A549 (cell line): ENCODE measurements around the gene GULP1. TPM values are rescaled to one million over a fixed set of nuclear protein-coding genes. Genes with fewer than 3 reads are reported as not detected.

ENCODE experiments used
- ATAC-seq, 2 experiments: fragments of 200-7000 bp in 1 of 2; fragments of >200 bp in 1 of 2; cut with Nextera tagmentation in 1 of 2; cut with Tn5 transposase in 1 of 2; 3 replicates each; pipeline versions ENCODE4 v1.8.0 to v1.9.1; 2018 to 2020; ENCODE audit warnings: mild to moderate bottlenecking in 1 of 2, moderate library complexity in 1 of 2
- CTCF ChIA-PET: fragments of 300-600 bp; sonication (Branson Sonifier 250); formaldehyde crosslinking; extraction: SDS; loops from one replicate; lab custom pipeline; 2021; ENCODE audit warnings: antibody characterized with exemption, inconsistent platforms; lab: Yijun Ruan, JAX
- POLR2A ChIA-PET: fragments of 350-600 bp; formaldehyde crosslinking; extraction: SDS; loops from one replicate; lab custom pipeline; 2021; ENCODE audit warnings: antibody characterized with exemption, inconsistent platforms; lab: Yijun Ruan, JAX
- DNase-seq, 2 experiments: peaks; one replicate each; pipeline versions ENCODE4 v3.0.0 to v3.0.0-alpha.2; 2011 to 2016; ENCODE audit warnings: low read depth in 1 of 2, low spot score in 1 of 2
- FAIRE-seq: peaks from 2 replicates; lab custom pipeline; 2011; peaks lifted over from hg19 to GRCh38; lab: Jason Lieb, UNC
- H3K27ac ChIP-seq, 2 experiments: fragments of >200 bp; sonication (Bioruptor Twin); formaldehyde crosslinking; 3 replicates each; pipeline ENCODE4 v1.5.1; 2016 to 2017
- H3K4me1 ChIP-seq: fragments of >200 bp; sonication (Bioruptor Twin); formaldehyde crosslinking; 3 replicates; pipeline ENCODE4 v1.6.1; 2016
- H3K4me2 ChIP-seq: fragments of >200 bp; sonication (Bioruptor Twin); formaldehyde crosslinking; 3 replicates; pipeline ENCODE4 v1.6.1; 2016
- H3K4me3 ChIP-seq: fragments of >200 bp; sonication (Bioruptor Twin); formaldehyde crosslinking; 3 replicates; pipeline ENCODE4 v1.5.1; 2016
- H3K9me3 ChIP-seq: fragments of >200 bp; sonication (Bioruptor Twin); formaldehyde crosslinking; 3 replicates; pipeline ENCODE4 v1.6.1; 2016
- BCL3 ChIP-seq: fragments of >200 bp; sonication (Bioruptor Twin); formaldehyde crosslinking; IDR thresholded peaks from 3 replicates; pipeline ENCODE4 v1.6.1; 2016
- BHLHE40 ChIP-seq: IDR thresholded peaks from 2 replicates; pipeline ENCODE4 v1.6.1; 2012; ENCODE audit warnings: low read depth, low read length, inconsistent platforms
- CBX8 ChIP-seq: fragments of 200-600 bp; sonication (generic); IDR thresholded peaks from 2 replicates; pipeline ENCODE4 v1.6.1; 2016
- CEBPB ChIP-seq, 2 experiments: fragments of >200 bp in 1 of 2; sonication (Bioruptor Twin) in 1 of 2; formaldehyde crosslinking in 1 of 2; IDR thresholded peaks; 2 replicates each; pipeline ENCODE4 v1.6.1; 2012 to 2016
- CHD2 ChIP-seq: fragments of 150-350 bp; IDR thresholded peaks from 2 replicates; pipeline ENCODE4 v1.6.1; 2014; ENCODE audit warnings: low read length; ENCODE audit not compliant: partially characterized antibody
- CHD4 ChIP-seq: fragments of 200-600 bp; sonication (generic); IDR thresholded peaks from 2 replicates; pipeline ENCODE4 v1.6.1; 2016; ENCODE audit warnings: antibody characterized with exemption, mild to moderate bottlenecking, borderline replicate concordance
- CTCF ChIP-seq: fragments of >200 bp; sonication (Bioruptor Twin); formaldehyde crosslinking; IDR thresholded peaks from 3 replicates; pipeline ENCODE4 v1.5.1; 2016
- E2F6 ChIP-seq: IDR thresholded peaks from 2 replicates; pipeline ENCODE4 v1.6.1; 2012; ENCODE audit warnings: low read depth, borderline replicate concordance
- EHMT2 ChIP-seq: fragments of 200-600 bp; sonication (generic); IDR thresholded peaks from 2 replicates; pipeline ENCODE4 v1.6.1; 2016; ENCODE audit warnings: antibody characterized with exemption, low read depth, mild to moderate bottlenecking, moderate library complexity
- HEYL ChIP-seq: fragments of 250-450 bp; sonication (Bioruptor Pico); IDR thresholded peaks from 2 replicates; pipeline ENCODE4 v1.8.0; 2021; ENCODE audit warnings: mild to moderate bottlenecking, moderate library complexity
- KDM1A ChIP-seq: fragments of 200-600 bp; sonication (generic); IDR thresholded peaks from 2 replicates; pipeline ENCODE4 v1.6.1; 2016; ENCODE audit warnings: low read depth, mild to moderate bottlenecking
- MAFK ChIP-seq: fragments of 450-650 bp; IDR thresholded peaks from 2 replicates; pipeline ENCODE4 v1.6.1; 2014; ENCODE audit not compliant: partially characterized antibody
- MAZ ChIP-seq: fragments of 150-350 bp; IDR thresholded peaks from 2 replicates; pipeline ENCODE4 v1.6.1; 2014; ENCODE audit warnings: antibody characterized with exemption, low read depth, low read length, borderline replicate concordance
- NR3C1 ChIP-seq: fragments of >200 bp; sonication (Bioruptor Twin); formaldehyde crosslinking; IDR thresholded peaks from 3 replicates; pipeline ENCODE4 v1.6.1; 2017
- POLR2AphosphoS2 ChIP-seq: conservative IDR thresholded peaks from 2 replicates; pipeline ENCODE4 v1.6.1; 2012; ENCODE audit warnings: low read length, improper control_type of control experiment, inconsistent platforms
- RARB ChIP-seq: fragments of 250-450 bp; sonication (Bioruptor Pico); IDR thresholded peaks from 2 replicates; pipeline ENCODE4 v1.8.0; 2021; ENCODE audit warnings: mild to moderate bottlenecking, moderate library complexity
- REST ChIP-seq: fragments of 200-600 bp; sonication (generic); IDR thresholded peaks from 2 replicates; pipeline ENCODE4 v1.6.1; 2016; ENCODE audit warnings: antibody characterized with exemption, mild to moderate bottlenecking, moderate library complexity
- RFX5 ChIP-seq: fragments of 450-650 bp; IDR thresholded peaks from 2 replicates; pipeline ENCODE4 v1.7.1; 2014; ENCODE audit warnings: antibody characterized with exemption, mild to moderate bottlenecking, moderate library complexity
- RNF2 ChIP-seq: fragments of 200-600 bp; sonication (generic); IDR thresholded peaks from 2 replicates; pipeline ENCODE4 v1.6.1; 2016; ENCODE audit warnings: low read depth, mild to moderate bottlenecking, antibody characterized with exemption, moderate library complexity, borderline replicate concordance
- SREBF2 ChIP-seq: fragments of 450-650 bp; IDR thresholded peaks from 2 replicates; pipeline ENCODE4 v1.6.1; 2014; ENCODE audit warnings: mild to moderate bottlenecking, moderate library complexity
- TP53 ChIP-seq: fragments of 250-450 bp; sonication (Bioruptor Pico); IDR thresholded peaks from 2 replicates; pipeline ENCODE4 v1.5.0; 2021; ENCODE audit warnings: mild to moderate bottlenecking, moderate library complexity
- ZC3H11A ChIP-seq: fragments of 450-650 bp; IDR thresholded peaks from 2 replicates; pipeline ENCODE4 v1.6.1; 2014; ENCODE audit warnings: antibody characterized with exemption, mild to moderate bottlenecking
- ZFP36 ChIP-seq: fragments of 450-650 bp; IDR thresholded peaks from 2 replicates; pipeline ENCODE4 v1.6.1; 2014; ENCODE audit warnings: borderline replicate concordance; ENCODE audit not compliant: partially characterized antibody
- WGBS: methylation state at CpG from one replicate; pipeline ENCODE4 v1.1.6; 2017; ENCODE audit errors: missing lambda C conversion rate; 5-methylcytosine and 5-hydroxymethylcytosine counted together
- polyA plus RNA-seq, 4 experiments: library from polyadenylated mRNA; depleted of rRNA in 3 of 4; stranded (reverse); fragments of >200 nt; fragmentation: RNase III in 1 of 4; extraction: RNeasy Plus Mini Kit Qiagen cat#74134 plus additional on column Dnase treatment in 1 of 4; gene quantifications; 2 replicates in 3 of 4; 3 replicates in 1 of 4; pipeline ENCODE4 v1.2.3, GENCODE V29; 2011 to 2017

The GULP1 gene
- polyA plus RNA-seq, 2 of the 4 experiments (the other 2 are of a cell fraction) = 30.7 to 89.2 TPM

- no peaks in the 10 kb centered on the region for H3K4me1 ChIP-seq
- FAIRE-seq (no peak), ATAC-seq (no peak), DNase-seq (no peak)
- CTCF ChIA-PET = interaction anchor here (1.2 kb wide), 1 partner anchor 24 kb away, joined by 4 read pairs; the partner anchor contains the start of gene GULP1
- no peak for TF ChIP-seq HEYL (CRISPR knock-in tag)
- peak; percentile 40 for TF ChIP-seq MAFK
- TF ChIP-seq CTCF = no peak
- POLR2A ChIA-PET = no interaction called here
- H3K27ac ChIP-seq = no peak overlapping the region
- WGBS = 96% methylated on average over 2 of the region's 2 CpGs
- H3K4me2 ChIP-seq = no peak overlapping the region
- peaks cover 11% of the 10 kb centered on the region; the same call in 2 of the 3 replicates for H3K9me3 ChIP-seq
- no peak overlapping the region for H3K4me3 ChIP-seq
Observed at GRCh38 chr2:188267776-188268175, 23.9 kb upstream of the GULP1 start.

GRCh38 chr2:188269004-188269403 lies 22.7 kb upstream of the GULP1 start:
- no peak overlapping the region for H3K4me2 ChIP-seq
- H3K9me3 ChIP-seq = peaks cover 11% of the 10 kb centered on the region; the same call in 2 of the 3 replicates
- DNase-seq (no peak), ATAC-seq (no peak), FAIRE-seq (no peak)
- WGBS = 63% methylated on average over 2 of the region's 2 CpGs
- CTCF ChIA-PET = interaction anchor here (1.2 kb wide), 1 partner anchor 23 kb away, joined by 4 read pairs; the partner anchor contains the start of gene GULP1
- no peak overlapping the region for H3K4me3 ChIP-seq
- no peak for TF ChIP-seq CHD2
- no peak for TF ChIP-seq BHLHE40
- no peak for TF ChIP-seq ZC3H11A
- TF ChIP-seq RFX5 = no peak
- no peak for TF ChIP-seq POLR2AphosphoS2
- no peak for TF ChIP-seq EHMT2
- TF ChIP-seq BCL3 = no peak
- no peak for TF ChIP-seq KDM1A
- TF ChIP-seq E2F6 = no peak
- no peak for TF ChIP-seq NR3C1
- TF ChIP-seq ZFP36 = no peak
- TF ChIP-seq MAZ = no peak
- TF ChIP-seq REST = no peak
- TF ChIP-seq TP53 (CRISPR knock-in tag) = no peak
- TF ChIP-seq SREBF2 = no peak
- no peak for TF ChIP-seq CHD4
- TF ChIP-seq CBX8 = no peak
- TF ChIP-seq RNF2 = no peak
- no peak for TF ChIP-seq CEBPB (IDR thresholded peaks at IDR 0.05)
- no peak for TF ChIP-seq RARB (CRISPR knock-in tag)
- POLR2A ChIA-PET = no interaction called here
- H3K27ac ChIP-seq = no peak overlapping the region
- no peaks in the 10 kb centered on the region for H3K4me1 ChIP-seq
